HCT116 (cell line): ENCODE results near the gene TGFBI. TPM values are rescaled to one million over a fixed set of nuclear protein-coding genes. Genes with fewer than 3 reads are reported as not detected.

ENCODE experiments used
- ATAC-seq: fragments of 200-7000 bp; cut with Tn5 transposase; 2 replicates; pipeline ENCODE4 v1.9.1; 2020; ENCODE audit warnings: mild to moderate bottlenecking, moderate library complexity
- BruUV-seq: library from RNA; stranded (reverse); fragments of 400-500 nt; replicated peaks from 2 replicates; lab custom pipeline; 2021; lab: Mats Ljungman, UMichigan
- CTCF ChIA-PET: fragments of 300-600 bp; sonication (Branson Sonifier 250); formaldehyde crosslinking; loops from one replicate; lab custom pipeline; 2021; ENCODE audit warnings: antibody characterized with exemption; lab: Charles Lee
- POLR2A ChIA-PET: fragments of 300-600, 350-600 bp; sonication (Branson Sonifier 250); formaldehyde crosslinking; loops from one replicate; lab custom pipeline; 2021; ENCODE audit warnings: antibody characterized with exemption; lab: Charles Lee
- RAD21 ChIA-PET, 2 experiments: fragments of 300-600 bp; sonication (Branson Sonifier 250); formaldehyde crosslinking; loops; one replicate each; lab custom pipeline; 2023; ENCODE audit warnings: low total read pairs in 2 of 2; ENCODE audit not compliant: uncharacterized antibody in 2 of 2, unreplicated experiment in 2 of 2, low non-redundant PET in 1 of 2; lab: Charles Lee
- DNase-seq: peaks from one replicate; pipeline ENCODE4 v3.0.0-alpha.2; 2010; ENCODE audit warnings: low read depth, low spot score
- H2AFZ ChIP-seq: fragments of 200-600 bp; shearing (Covaris generic), sonication (generic); 2 replicates; pipeline ENCODE4 v1.6.1; 2017; ENCODE audit warnings: low read depth, mixed run types, mixed read lengths, antibody characterized with exemption, low read length; ENCODE audit not compliant: poor library complexity, severe bottlenecking
- H3K27ac ChIP-seq: 2 replicates; pipeline ENCODE4 v1.5.1; 2012; ENCODE audit warnings: low read depth, low read length
- H3K27me3 ChIP-seq: fragments of 200-600 bp; sonication (generic); 2 replicates; pipeline ENCODE4 v1.6.1; 2016; ENCODE audit warnings: mixed run types, low read length, mixed read lengths; ENCODE audit not compliant: insufficient read depth
- H3K36me3 ChIP-seq, 2 experiments: fragments of 200-500 bp in 1 of 2; fragments of 200-600 bp in 1 of 2; sonication (Bioruptor generic) in 1 of 2; sonication (generic) in 1 of 2; 2 replicates each; pipeline versions ENCODE4 v1.5.1 to v1.6.1; 2014 to 2016; ENCODE audit warnings: low read length in 2 of 2, inconsistent platforms in 1 of 2, mixed read lengths in 1 of 2, mixed run types in 1 of 2; ENCODE audit not compliant: insufficient read depth in 2 of 2, control insufficient read depth in 1 of 2
- H3K4me1 ChIP-seq, 2 experiments: fragments of 200-600 bp in 1 of 2; sonication (generic) in 1 of 2; 2 replicates each; pipeline versions ENCODE4 v1.5.1 to v1.6.1; 2012 to 2017; ENCODE audit warnings: low read length in 2 of 2, inconsistent platforms in 1 of 2, mild to moderate bottlenecking in 1 of 2, mixed read lengths in 1 of 2, mixed run types in 1 of 2, moderate library complexity in 1 of 2; ENCODE audit not compliant: insufficient read depth in 2 of 2, control insufficient read depth in 1 of 2
- H3K4me2 ChIP-seq: fragments of 200-600 bp; sonication (generic); 2 replicates; pipeline ENCODE4 v1.6.1; 2017; ENCODE audit warnings: mixed run types, low read length, mixed read lengths
- H3K4me3 ChIP-seq, 2 experiments: fragments of 200-600 bp in 1 of 2; sonication (generic) in 1 of 2; replicated peaks in 1 of 2; 2 replicates each; pipeline ENCODE4 v1.5.1; 2011 to 2016; ENCODE audit warnings: low read length in 2 of 2, control low read depth in 1 of 2, low read depth in 1 of 2, mild to moderate bottlenecking in 1 of 2, mixed read lengths in 1 of 2, mixed run types in 1 of 2
- H3K79me2 ChIP-seq: fragments of 200-600 bp; sonication (generic); 2 replicates; pipeline ENCODE4 v1.6.1; 2017; ENCODE audit warnings: mild to moderate bottlenecking, mixed run types, low read length, moderate library complexity, mixed read lengths; ENCODE audit not compliant: insufficient read depth
- H3K9ac ChIP-seq: fragments of 200-600 bp; sonication (generic); 2 replicates; pipeline ENCODE4 v1.6.1; 2016; ENCODE audit warnings: low read length, mixed read lengths
- H3K9me2 ChIP-seq: fragments of 200-600 bp; sonication (generic), shearing (Covaris generic); 2 replicates; pipeline ENCODE4 v1.6.1; 2017; ENCODE audit warnings: mixed run types, mild to moderate bottlenecking, moderate library complexity; ENCODE audit not compliant: insufficient read depth
- H3K9me3 ChIP-seq, 2 experiments: fragments of 200-500 bp in 1 of 2; fragments of 200-600 bp in 1 of 2; sonication (Bioruptor generic) in 1 of 2; sonication (generic) in 1 of 2; 2 replicates each; pipeline ENCODE4 v1.6.1; 2014 to 2017; ENCODE audit warnings: low read length in 2 of 2, mixed read lengths in 2 of 2, inconsistent platforms in 1 of 2, low read depth in 1 of 2, mild to moderate bottlenecking in 1 of 2, mixed run types in 1 of 2, moderate library complexity in 1 of 2; ENCODE audit not compliant: control insufficient read depth in 1 of 2, insufficient read depth in 1 of 2
- H4K20me1 ChIP-seq: fragments of 200-600 bp; sonication (generic), shearing (Covaris generic); 2 replicates; pipeline ENCODE4 v1.6.1; 2017; ENCODE audit warnings: mixed run types, mild to moderate bottlenecking, moderate library complexity; ENCODE audit not compliant: insufficient read depth
- CBX3 ChIP-seq: IDR thresholded peaks from 2 replicates; pipeline ENCODE4 v1.6.1; 2012; ENCODE audit warnings: low read depth
- CEBPB ChIP-seq: IDR thresholded peaks from 2 replicates; pipeline ENCODE4 v1.6.1; 2012; ENCODE audit warnings: low read depth
- EGR1 ChIP-seq: IDR thresholded peaks from 2 replicates; pipeline ENCODE4 v1.6.1; 2012; ENCODE audit warnings: low read depth
- EZH2 ChIP-seq: fragments of 200-600 bp; sonication (generic); IDR thresholded peaks from 2 replicates; pipeline ENCODE4 v1.6.1; 2017; ENCODE audit warnings: antibody characterized with exemption, mixed run types
- EZH2phosphoT487 ChIP-seq: fragments of 200-600 bp; IDR thresholded peaks from 2 replicates; pipeline ENCODE4 v1.6.1; 2018; ENCODE audit warnings: antibody characterized with exemption, borderline replicate concordance
- JUND ChIP-seq: IDR thresholded peaks from 2 replicates; pipeline ENCODE4 v1.6.1; 2012
- MAX ChIP-seq: IDR thresholded peaks from 2 replicates; pipeline ENCODE4 v1.6.1; 2012
- POLR2A ChIP-seq: IDR thresholded peaks from 2 replicates; pipeline ENCODE4 v1.7.0; 2011; ENCODE audit warnings: borderline replicate concordance; ENCODE audit not compliant: insufficient read depth, insufficient read length; ENCODE audit errors: extremely low read depth
- POLR2AphosphoS5 ChIP-seq: IDR thresholded peaks from 2 replicates; pipeline ENCODE4 v1.6.1; 2011; ENCODE audit warnings: mild to moderate bottlenecking, low read depth, low read length, moderate library complexity
- RAD21 ChIP-seq: IDR thresholded peaks from 2 replicates; pipeline ENCODE4 v1.6.1; 2012; ENCODE audit warnings: low read depth, mild to moderate bottlenecking
- SP1 ChIP-seq: IDR thresholded peaks from 2 replicates; pipeline ENCODE4 v1.6.1; 2012; ENCODE audit warnings: low read depth
- YY1 ChIP-seq: IDR thresholded peaks from 2 replicates; pipeline ENCODE4 v1.6.1; 2011; ENCODE audit warnings: low read length, low read depth, moderate library complexity, mild to moderate bottlenecking; ENCODE audit not compliant: insufficient replicate concordance; ENCODE audit errors: extremely low read depth
- ZFX ChIP-seq: fragments of 450-650 bp; IDR thresholded peaks from 2 replicates; pipeline ENCODE4 v1.6.1; 2017
- intact Hi-C: fragments of 100-400 bp; cut with micrococcal nuclease; formaldehyde crosslinking; loops from 2 replicates; pipeline ENCODE4 v1.10.0; 2022
- total RNA-seq: library from RNA; stranded (reverse); gene quantifications from one replicate; pipeline ENCODE4 v1.2.1, GENCODE V29; 2021; ENCODE audit not compliant: unreplicated experiment
- TF ChIP-seq, protein P1 (sequence below): IDR thresholded peaks from 2 replicates; pipeline ENCODE4 v1.6.1; 2011; ENCODE audit warnings: mild to moderate bottlenecking, low read length, moderate library complexity; ENCODE audit not compliant: insufficient replicate concordance; ENCODE audit errors: extremely low read depth
- TF ChIP-seq, protein P2 (sequence below): IDR thresholded peaks from 2 replicates; pipeline ENCODE4 v1.6.1; 2012
- TF ChIP-seq, protein P3 (sequence below): IDR thresholded peaks from 2 replicates; pipeline ENCODE4 v1.6.1; 2012; ENCODE audit warnings: low read depth

Gene TGFBI
- total RNA-seq, 1 experiment from 2014 or later: 0.64 TPM

- Histone ChIP-seq H3K9me2 (no peaks in the 10 kb centered on the region), H3K4me3 (no peak overlapping the region), H3K9me3 (no peaks in the 10 kb centered on the region), H3K9ac (no peak overlapping the region), H3K27ac (no peak overlapping the region), H3K27me3 (peaks cover 17% of the 10 kb centered on the region; the same call in 1 of the 2 replicates), H3K4me1 (peaks cover 2% of the 10 kb centered on the region in 2 experiments; a peak in 3 of 4 replicates), H3K79me2 (no peaks in the 10 kb centered on the region), H2AFZ (no peak overlapping the region), H4K20me1 (no peaks in the 10 kb centered on the region), H3K4me2 (no peak overlapping the region), H3K36me3 (no peaks in the 10 kb centered on the region)
- POLR2A ChIA-PET: no interaction called here
- DNase-seq: no peak
- no TSS peak for BruUV-seq
- RAD21 ChIA-PET: no interaction called here
- intact Hi-C loops: no loop called here
- TF ChIP-seq JUND (no peak), CBX3 (no peak), SP1 (no peak), POLR2A (no peak), EZH2phosphoT487 (no peak), ZFX (no peak), YY1 (no peak), EGR1 (no peak), POLR2AphosphoS5 (no peak), MAX (no peak), RAD21 (no peak), EZH2 (no peak), CEBPB (no peak)
- TF ChIP-seq, protein P1, sequence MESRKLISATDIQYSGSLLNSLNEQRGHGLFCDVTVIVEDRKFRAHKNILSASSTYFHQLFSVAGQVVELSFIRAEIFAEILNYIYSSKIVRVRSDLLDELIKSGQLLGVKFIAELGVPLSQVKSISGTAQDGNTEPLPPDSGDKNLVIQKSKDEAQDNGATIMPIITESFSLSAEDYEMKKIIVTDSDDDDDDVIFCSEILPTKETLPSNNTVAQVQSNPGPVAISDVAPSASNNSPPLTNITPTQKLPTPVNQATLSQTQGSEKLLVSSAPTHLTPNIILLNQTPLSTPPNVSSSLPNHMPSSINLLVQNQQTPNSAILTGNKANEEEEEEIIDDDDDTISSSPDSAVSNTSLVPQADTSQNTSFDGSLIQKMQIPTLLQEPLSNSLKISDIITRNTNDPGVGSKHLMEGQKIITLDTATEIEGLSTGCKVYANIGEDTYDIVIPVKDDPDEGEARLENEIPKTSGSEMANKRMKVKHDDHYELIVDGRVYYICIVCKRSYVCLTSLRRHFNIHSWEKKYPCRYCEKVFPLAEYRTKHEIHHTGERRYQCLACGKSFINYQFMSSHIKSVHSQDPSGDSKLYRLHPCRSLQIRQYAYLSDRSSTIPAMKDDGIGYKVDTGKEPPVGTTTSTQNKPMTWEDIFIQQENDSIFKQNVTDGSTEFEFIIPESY: no peak
- TF ChIP-seq, protein P2, sequence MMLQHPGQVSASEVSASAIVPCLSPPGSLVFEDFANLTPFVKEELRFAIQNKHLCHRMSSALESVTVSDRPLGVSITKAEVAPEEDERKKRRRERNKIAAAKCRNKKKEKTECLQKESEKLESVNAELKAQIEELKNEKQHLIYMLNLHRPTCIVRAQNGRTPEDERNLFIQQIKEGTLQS: no peak
- TF ChIP-seq, protein P3, sequence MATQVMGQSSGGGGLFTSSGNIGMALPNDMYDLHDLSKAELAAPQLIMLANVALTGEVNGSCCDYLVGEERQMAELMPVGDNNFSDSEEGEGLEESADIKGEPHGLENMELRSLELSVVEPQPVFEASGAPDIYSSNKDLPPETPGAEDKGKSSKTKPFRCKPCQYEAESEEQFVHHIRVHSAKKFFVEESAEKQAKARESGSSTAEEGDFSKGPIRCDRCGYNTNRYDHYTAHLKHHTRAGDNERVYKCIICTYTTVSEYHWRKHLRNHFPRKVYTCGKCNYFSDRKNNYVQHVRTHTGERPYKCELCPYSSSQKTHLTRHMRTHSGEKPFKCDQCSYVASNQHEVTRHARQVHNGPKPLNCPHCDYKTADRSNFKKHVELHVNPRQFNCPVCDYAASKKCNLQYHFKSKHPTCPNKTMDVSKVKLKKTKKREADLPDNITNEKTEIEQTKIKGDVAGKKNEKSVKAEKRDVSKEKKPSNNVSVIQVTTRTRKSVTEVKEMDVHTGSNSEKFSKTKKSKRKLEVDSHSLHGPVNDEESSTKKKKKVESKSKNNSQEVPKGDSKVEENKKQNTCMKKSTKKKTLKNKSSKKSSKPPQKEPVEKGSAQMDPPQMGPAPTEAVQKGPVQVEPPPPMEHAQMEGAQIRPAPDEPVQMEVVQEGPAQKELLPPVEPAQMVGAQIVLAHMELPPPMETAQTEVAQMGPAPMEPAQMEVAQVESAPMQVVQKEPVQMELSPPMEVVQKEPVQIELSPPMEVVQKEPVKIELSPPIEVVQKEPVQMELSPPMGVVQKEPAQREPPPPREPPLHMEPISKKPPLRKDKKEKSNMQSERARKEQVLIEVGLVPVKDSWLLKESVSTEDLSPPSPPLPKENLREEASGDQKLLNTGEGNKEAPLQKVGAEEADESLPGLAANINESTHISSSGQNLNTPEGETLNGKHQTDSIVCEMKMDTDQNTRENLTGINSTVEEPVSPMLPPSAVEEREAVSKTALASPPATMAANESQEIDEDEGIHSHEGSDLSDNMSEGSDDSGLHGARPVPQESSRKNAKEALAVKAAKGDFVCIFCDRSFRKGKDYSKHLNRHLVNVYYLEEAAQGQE: no peak
- CTCF ChIA-PET: no interaction called here
- ATAC-seq: no peak
These were observed 7.0 kb downstream of the TGFBI start for GRCh38 chr5:136035837-136036236.
